GM21526 (cell line): Measurements from ENCODE around the gene ELAC2.
"Not testable (repeated sequence)": the region's sequence is repeated elsewhere in the genome, so short reads cannot be mapped to it uniquely, and the experiment has no call there.

ENCODE experiments used
- ATAC-seq: cut with Tn5 transposase; IDR thresholded peaks from one replicate; pipeline ENCODE4 v1.9.1; 2021; ENCODE audit warnings: moderate library complexity; ENCODE audit not compliant: unreplicated experiment, low FRiP score

ELAC2 gene

GRCh38 chr17:12992676-12993075, 25.2 kb downstream of the ELAC2 start:
- ATAC-seq, result no peak

DNA sequence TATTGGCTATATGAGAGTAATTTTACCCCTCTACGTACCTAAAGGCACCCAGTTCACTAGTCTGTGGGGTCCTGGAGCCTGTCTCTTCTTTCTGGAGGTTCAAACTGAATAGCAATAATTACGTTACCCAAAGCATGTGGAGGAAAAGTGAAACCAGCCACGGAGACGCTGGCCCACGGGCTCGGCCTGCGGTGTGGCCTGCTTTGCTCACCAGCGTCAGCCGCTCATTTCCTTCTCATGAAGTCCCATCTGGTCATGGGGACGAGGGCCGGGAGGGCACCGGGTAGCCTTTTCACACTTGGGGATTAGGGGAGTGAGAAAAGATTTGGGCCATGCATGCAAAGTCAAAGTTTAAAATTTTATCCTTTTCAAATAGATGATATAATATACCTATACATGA, 26.9 kb downstream of the ELAC2 start:
- no peak for ATAC-seq

DNA sequence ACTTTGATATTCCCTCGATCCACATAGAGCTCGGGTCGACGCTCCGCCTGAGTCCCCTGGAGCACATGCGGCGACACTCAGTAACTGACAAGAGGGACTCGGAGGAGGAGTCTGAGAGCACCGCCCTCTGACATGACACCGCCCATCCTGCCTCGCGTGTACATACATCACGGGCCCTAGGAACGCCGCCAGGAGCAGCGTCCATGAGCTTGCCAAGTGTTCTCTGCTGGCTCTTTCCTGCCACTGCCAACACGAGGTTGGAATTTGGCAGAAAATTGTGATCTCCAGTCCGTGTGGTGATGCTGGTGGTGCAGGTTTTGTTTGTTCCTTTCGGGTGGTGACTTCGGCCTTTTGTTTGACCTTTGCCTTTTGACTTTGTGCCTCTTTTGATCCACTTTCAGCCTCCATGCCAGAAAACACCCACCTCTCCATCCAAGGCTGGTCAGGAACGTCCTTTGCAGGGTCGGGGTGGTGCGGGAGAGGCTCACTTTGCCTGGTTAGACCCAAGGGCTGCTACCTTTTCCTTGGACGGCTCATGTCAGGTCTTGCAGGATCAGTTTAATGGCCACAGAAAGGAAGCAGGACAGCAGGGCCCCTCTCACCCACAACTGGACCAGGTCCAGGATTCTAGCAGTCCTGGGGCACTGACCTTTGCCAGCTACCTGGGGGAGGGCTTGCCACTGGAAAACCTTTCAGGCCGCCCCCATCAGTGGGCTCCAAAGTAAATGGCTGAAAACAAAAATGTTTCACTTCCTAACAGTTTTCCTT, 27.6 kb downstream of the ELAC2 start:
- ATAC-seq, result no peak

DNA sequence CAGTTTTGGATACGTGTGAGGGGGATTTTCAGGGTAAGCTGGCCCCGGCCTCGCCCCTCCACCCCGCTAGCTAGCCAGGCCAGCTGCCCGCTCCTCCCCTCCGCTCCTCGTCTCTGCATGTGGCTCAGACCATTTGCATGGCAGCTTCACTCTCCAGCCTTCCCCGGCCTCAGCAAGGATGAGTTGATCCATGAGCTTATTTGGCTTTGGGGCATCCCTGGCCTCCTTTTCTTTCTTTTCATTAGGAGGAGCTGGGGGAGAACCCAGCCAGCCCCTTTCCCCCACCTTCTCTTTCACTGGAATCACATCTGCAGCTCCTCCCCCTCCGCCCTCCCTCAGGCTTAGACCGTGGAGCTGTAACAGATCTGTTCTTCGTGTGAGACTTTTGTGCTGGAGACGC, 30.7 kb downstream of the ELAC2 start:
- no peak for ATAC-seq

GRCh38 chr17:12985431-12986293, 32.2 kb downstream of the ELAC2 start:
- ATAC-seq, result no peak

- ATAC-seq, result no peak
Observed at GRCh38 chr17:12983991-12984884, 33.6 kb downstream of the ELAC2 start.

DNA sequence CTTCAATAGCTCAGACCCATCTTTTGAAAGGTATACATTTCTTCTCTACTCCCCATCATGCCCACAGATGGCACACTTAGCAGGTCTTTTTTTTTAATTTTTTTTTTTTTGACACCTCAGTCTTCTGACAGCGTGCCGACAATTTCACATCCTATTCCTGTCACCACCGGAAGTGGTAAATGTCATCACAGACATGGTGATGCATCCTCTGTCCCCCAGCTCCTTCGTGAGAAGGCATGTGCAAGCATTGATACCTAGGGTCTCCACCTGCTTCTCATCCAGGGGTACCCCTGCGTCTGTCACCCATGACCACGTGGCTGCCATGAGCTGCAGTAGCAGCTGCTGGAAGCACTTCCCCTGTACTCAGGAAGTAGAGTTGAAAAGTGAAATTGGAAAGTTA, 35.6 kb downstream of the ELAC2 start:
- no peak for ATAC-seq

DNA sequence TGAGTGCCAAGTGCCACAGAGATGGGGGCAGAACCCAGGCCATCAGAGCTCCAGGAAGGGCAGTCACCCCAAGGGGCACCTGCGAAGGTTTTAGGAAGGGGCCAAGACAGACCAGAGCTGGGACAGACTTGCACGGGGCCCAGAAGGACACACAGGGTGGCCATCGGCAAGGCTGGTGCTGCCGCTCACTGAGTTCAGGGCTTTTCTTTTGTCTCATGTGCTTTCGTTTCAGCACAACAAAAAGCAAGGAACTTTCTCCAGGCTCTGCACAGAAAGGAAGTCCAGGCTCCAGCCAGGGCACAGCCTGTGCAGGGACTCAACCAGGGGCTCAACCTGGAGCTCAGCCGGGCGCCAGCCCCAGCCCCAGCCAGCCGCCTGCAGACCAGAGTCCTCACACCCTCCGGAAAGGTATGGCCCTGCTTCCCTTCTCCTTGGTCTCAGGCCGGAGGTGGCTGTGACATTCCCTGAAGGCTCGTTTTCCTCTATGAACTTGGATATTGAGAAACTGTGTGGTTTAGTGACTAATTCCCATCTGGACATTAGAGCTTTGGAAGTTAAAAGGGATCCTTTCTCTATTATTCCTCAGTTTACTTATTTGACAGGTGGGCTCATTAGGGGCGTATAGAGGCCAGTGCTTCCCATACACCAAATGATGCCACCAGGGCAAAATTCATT, 37.9 kb downstream of the ELAC2 start:
- no peak for ATAC-seq

- ATAC-seq, result no peak
Observed at GRCh38 chr17:12979246-12979645, 38.6 kb downstream of the ELAC2 start.

DNA sequence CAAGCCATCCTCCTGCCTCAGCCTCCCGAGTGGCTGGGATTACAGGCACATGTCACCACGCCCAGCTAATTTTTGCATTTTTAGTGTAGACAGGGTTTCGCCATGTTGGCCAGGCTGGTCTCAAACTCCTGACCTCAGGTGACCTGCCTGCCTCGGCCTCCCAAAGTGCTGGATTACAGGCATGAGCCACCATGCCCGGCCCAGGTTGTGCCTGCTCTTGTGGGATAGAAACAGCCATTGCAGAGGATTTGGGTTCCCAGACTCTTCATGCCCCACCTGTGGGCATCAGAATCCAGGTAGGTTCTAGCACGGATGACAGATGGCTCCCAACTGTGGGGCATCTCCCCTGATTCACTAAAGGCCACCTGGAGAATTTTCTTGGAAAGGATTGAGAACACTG, 39.0 kb downstream of the ELAC2 start:
- not testable (repeated sequence) for ATAC-seq

DNA sequence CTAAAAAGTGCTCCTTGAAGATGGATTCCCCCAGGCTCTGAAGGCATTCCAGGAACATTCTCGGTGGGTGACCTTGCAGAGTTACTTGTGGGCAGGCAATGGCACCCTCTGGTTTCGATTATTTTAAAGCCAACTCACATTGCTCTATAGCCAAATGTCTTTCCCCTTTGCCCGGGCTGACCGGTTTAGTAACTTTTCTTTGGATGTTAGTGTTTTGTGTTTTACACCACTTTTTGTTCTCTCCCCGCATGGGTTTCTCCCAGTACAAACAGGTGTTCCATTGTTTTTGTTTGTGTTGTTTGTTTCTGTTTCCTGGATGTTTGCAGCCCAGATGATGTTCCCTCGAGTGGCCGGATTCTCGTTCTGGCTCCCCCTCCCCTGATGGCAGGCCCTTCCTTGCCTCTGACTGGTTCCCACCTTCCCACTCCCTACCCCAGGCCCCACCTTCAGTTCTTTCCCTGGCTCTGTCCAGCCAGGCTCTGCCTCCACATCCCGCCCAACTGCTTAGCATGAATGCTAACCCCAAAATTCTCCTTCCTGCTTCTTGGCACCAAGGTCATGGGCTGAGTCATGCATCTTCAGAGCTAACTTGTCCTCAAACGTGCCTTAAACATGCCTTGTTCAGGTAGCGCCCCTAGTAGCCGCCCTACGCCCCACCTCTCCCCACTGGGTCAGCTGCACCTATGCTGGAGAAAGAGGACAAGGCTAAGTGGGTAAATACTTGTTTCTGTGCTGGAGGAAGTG, 40.6 kb downstream of the ELAC2 start:
- ATAC-seq, result no peak

DNA sequence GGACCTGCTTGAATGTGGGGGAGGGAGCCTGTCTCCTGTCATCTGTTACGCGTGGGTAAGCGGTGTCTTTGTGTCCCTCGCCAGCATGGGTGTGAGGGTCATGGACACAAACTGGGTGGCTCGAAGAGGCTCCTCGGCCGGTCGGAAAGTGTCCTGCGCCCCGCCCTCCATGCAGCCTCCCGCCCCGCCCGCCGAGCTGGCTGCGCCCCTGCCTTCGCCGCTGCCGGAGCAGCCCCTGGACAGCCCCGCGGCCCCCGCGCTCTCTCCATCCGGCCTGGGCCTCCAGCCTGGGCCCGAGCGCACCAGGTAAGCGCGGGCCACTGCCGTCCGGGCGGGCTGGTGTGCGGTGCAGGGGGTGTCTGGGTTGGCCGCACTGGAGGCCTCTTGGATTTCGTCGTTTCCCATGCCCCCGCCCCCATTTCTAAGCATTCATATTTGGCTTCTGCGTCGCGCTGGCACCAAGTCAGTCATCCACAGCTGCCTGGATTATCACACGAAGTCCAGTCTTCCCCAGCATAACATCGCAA, 43.8 kb downstream of the ELAC2 start:
- ATAC-seq, result no peak

- ATAC-seq, result no peak
Observed at GRCh38 chr17:12973496-12974004, 44.3 kb downstream of the ELAC2 start.

- ATAC-seq, result no peak
Observed at GRCh38 chr17:12967962-12968361, 49.9 kb downstream of the ELAC2 start.

DNA sequence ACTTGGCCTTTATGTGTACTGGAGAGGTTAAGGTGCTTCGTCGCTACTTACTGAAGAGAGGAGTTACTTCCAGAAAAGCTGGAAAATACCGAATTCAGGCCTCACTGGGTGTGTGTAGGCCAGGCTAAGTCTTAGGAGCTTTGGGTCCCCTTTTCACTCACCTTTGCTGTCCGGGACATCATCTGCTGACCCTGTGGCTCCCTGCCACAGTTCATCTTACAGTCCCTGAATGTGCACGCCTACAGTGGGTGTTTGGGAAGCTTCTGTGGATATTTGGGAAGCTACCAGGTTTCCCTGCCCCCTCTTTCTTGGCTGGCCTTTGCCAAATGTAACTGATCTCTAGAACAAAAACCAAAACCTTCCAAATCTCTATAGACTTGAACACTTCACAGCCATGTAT, 51.4 kb downstream of the ELAC2 start:
- no peak for ATAC-seq

GRCh38 chr17:12965988-12966387, 51.8 kb downstream of the ELAC2 start:
- ATAC-seq, result no peak

- no peak for ATAC-seq
Observed at GRCh38 chr17:12964840-12965239, 53.0 kb downstream of the ELAC2 start.

DNA sequence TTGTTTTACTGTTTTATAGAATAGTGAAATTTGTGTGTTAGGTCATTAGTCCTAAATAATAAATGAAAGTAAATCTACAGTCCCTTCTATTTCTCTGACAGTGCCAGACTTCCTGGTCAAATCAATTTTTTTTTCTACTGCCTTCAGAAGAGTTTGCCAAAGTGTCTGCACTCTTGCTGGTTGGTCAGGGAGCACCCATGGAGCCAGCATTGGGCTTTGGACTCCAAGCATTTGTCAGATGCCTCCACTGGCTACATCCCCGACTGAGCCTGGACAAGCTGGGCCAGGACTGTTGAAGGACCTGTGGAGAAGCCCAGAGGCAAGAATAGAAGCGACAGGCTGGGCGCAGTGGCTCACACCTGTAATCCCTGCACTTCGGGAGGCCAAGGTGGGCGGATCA, 53.7 kb downstream of the ELAC2 start:
- no peak for ATAC-seq

DNA sequence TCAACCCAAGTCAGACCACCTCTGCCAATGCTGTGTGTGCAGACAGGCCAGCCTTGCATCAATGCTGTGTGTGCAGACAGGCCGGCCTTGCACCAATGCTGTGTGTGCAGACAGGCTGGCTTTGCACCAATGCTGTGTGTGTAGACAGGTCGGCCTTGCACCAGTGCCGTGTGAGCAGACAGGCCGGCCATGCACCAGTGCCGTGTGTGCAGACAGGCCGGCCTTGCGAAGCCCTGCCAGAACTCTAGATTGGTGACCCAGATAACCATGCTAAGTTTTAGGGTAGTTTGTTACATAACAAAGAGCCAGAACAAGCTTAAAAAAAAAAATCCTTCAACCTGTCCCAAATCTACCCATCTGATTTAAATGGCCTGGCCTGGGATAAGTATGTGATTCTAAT, 54.3 kb downstream of the ELAC2 start:
- no peak for ATAC-seq
